HUES6 (cell line): ENCODE results near the gene SLC24A5.

Experiments
- H3K27ac ChIP-seq: 2 replicates; pipeline ENCODE4 v1.7.0; 2013; ENCODE audit warnings: low read depth, mild to moderate bottlenecking, low read length, inconsistent platforms
- H3K27me3 ChIP-seq: 2 replicates; pipeline ENCODE4 v1.6.1; 2013; ENCODE audit warnings: low read length; ENCODE audit not compliant: control insufficient read depth, insufficient read depth
- H3K36me3 ChIP-seq: 2 replicates; pipeline ENCODE4 v1.6.1; 2013; ENCODE audit warnings: low read length; ENCODE audit not compliant: control insufficient read depth, insufficient read depth
- H3K4me1 ChIP-seq: 2 replicates; pipeline ENCODE4 v1.6.1; 2013; ENCODE audit warnings: low read length; ENCODE audit not compliant: control insufficient read depth, insufficient read depth
- H3K4me3 ChIP-seq: 2 replicates; pipeline ENCODE4 v1.5.1; 2013; ENCODE audit warnings: low read depth, low read length
- H3K9ac ChIP-seq: one replicate; pipeline ENCODE4 v1.6.1; 2013; ENCODE audit warnings: mild to moderate bottlenecking, low read length
- H3K9me3 ChIP-seq: 2 replicates; pipeline ENCODE4 v1.6.1; 2013; ENCODE audit warnings: low read depth, low read length; ENCODE audit not compliant: control insufficient read depth, insufficient read depth

Gene SLC24A5

DNA sequence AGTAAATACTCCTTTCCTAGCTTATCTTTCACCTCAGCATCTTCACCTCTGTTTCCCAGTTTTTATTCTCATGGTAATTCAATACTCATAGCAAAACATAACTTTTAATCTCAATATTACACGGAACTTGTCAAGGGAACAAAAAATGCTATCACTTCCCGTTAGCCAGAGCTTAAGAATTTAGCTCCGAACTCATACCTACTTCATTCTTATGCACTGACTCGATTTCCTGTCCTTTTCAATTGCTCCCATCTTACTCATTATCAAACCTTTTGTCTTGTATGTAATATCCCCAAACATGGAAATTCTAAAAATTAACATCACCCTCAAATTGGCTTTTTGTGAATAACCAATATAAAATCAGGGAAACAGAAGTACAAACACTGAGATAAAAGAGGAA is 29.1 kb downstream of the SLC24A5 start:
- Histone ChIP-seq H3K4me1 (peaks cover 19% of the 10 kb centered on the region), H3K9ac (no peak overlapping the region), H3K27me3 (no peaks in the 10 kb centered on the region), H3K27ac (peak overlapping the region; percentile 44; the same call in 1 of the 2 replicates), H3K4me3 (no peak overlapping the region), H3K9me3 (no peaks in the 10 kb centered on the region), H3K36me3 (peaks cover 75% of the 10 kb centered on the region)

- Histone ChIP-seq H3K9ac (no peak overlapping the region), H3K36me3 (peaks cover 60% of the 10 kb centered on the region), H3K4me3 (no peak overlapping the region), H3K4me1 (peaks cover 19% of the 10 kb centered on the region), H3K27me3 (no peaks in the 10 kb centered on the region), H3K9me3 (no peaks in the 10 kb centered on the region), H3K27ac (no peak overlapping the region)
These were observed 32.7 kb downstream of the SLC24A5 start for GRCh38 chr15:48153526-48153925.

GRCh38 chr15:48168616-48169015 is 47.8 kb downstream of the SLC24A5 start:
- Histone ChIP-seq H3K9ac (no peak overlapping the region), H3K27me3 (no peaks in the 10 kb centered on the region), H3K4me1 (peaks cover 10% of the 10 kb centered on the region; the same call in 1 of the 2 replicates), H3K36me3 (peaks cover 46% of the 10 kb centered on the region), H3K4me3 (no peak overlapping the region), H3K9me3 (no peaks in the 10 kb centered on the region), H3K27ac (no peak overlapping the region)

- H3K27me3 ChIP-seq, result no peaks in the 10 kb centered on the region
- no peak overlapping the region for H3K27ac ChIP-seq
- no peak overlapping the region for H3K4me3 ChIP-seq
- no peaks in the 10 kb centered on the region for H3K9me3 ChIP-seq
- H3K9ac ChIP-seq, result no peak overlapping the region
- H3K4me1 ChIP-seq, result peaks cover 13% of the 10 kb centered on the region; the same call in 1 of the 2 replicates
- peaks cover 32% of the 10 kb centered on the region for H3K36me3 ChIP-seq
These were observed 50.2 kb downstream of the SLC24A5 start for GRCh38 chr15:48170981-48171380.

GRCh38 chr15:48175126-48175525 is 54.3 kb downstream of the SLC24A5 start:
- Histone ChIP-seq H3K4me1 (peaks cover 24% of the 10 kb centered on the region), H3K9ac (no peak overlapping the region), H3K27me3 (no peaks in the 10 kb centered on the region), H3K9me3 (no peaks in the 10 kb centered on the region), H3K36me3 (peaks cover 8% of the 10 kb centered on the region; the same call in 1 of the 2 replicates), H3K4me3 (no peak overlapping the region), H3K27ac (no peak overlapping the region)

- Histone ChIP-seq H3K9me3 (no peaks in the 10 kb centered on the region), H3K27ac (no peak overlapping the region), H3K4me1 (peaks cover 20% of the 10 kb centered on the region), H3K4me3 (no peak overlapping the region), H3K9ac (no peak overlapping the region), H3K27me3 (no peaks in the 10 kb centered on the region), H3K36me3 (peaks cover 8% of the 10 kb centered on the region; the same call in 1 of the 2 replicates)
These were observed 55.3 kb downstream of the SLC24A5 start for GRCh38 chr15:48176112-48176511.

- no peak overlapping the region for H3K27ac ChIP-seq
- peak overlapping the region; percentile 93 for H3K9ac ChIP-seq
- H3K4me3 ChIP-seq, result peak overlapping the region; percentile 70
- H3K27me3 ChIP-seq, result no peaks in the 10 kb centered on the region
- peaks cover 14% of the 10 kb centered on the region for H3K4me1 ChIP-seq
- no peaks in the 10 kb centered on the region for H3K9me3 ChIP-seq
- H3K36me3 ChIP-seq, result peaks cover 8% of the 10 kb centered on the region; the same call in 1 of the 2 replicates
These were observed 56.2 kb downstream of the SLC24A5 start for GRCh38 chr15:48176957-48177356.

GRCh38 chr15:48177383-48177765 is 56.6 kb downstream of the SLC24A5 start:
- Histone ChIP-seq H3K9ac (peak overlapping the region; percentile 93), H3K4me1 (peaks cover 14% of the 10 kb centered on the region), H3K9me3 (no peaks in the 10 kb centered on the region), H3K4me3 (peak overlapping the region; percentile 70), H3K36me3 (peaks cover 8% of the 10 kb centered on the region; the same call in 1 of the 2 replicates), H3K27me3 (no peaks in the 10 kb centered on the region), H3K27ac (peak overlapping the region; percentile 97)

DNA sequence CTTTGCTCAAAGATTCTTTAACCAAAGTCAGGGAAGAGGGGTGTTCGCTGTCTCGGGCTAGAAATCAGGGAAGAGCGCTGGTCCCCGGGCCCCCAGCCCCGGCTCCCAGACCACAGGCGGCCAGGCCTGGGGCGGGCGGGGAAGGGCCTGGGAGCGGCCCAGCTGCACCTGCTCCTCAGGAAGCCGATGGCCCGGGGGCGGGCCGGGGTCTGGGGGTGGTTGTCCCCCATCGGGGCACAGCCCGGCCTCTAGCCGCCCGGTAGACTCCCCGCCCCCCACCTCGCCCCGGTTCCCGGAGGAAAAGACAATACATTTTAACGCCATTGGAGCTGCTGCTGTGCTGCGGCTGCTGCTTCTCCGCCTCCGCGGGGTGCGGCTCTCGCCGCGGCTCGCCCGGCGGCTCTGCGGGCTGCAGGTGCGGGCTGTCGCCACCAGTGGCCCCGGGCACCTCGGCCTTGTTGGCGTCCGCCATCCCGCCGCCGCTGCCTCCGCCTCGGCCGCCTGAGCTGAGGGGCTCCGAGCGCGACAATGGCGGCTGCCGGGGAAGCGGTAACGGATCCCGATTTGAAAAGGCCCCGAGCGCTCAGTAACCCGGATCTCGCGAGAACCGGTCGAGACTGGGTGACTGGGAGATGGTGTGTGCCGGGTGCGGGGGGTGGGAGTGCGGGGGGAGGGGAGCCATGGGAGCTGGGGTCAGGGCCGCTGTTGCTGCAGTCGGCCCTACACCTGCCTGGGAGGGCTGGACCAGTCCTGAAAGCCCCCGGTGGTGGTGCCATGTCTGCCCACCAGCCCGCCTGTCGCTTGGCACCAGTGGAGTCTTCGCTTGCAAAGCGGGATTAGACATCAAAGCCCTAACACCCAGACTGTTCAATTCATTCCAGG is 57.2 kb downstream of the SLC24A5 start, which contains the start of gene MYEF2:
Gene MYEF2 (minus strand): TSS at position 530 of the 882 bp plus-strand sequence. CDS start 58 bp downstream, at position 472.
- no peaks in the 10 kb centered on the region for H3K27me3 ChIP-seq
- no peaks in the 10 kb centered on the region for H3K9me3 ChIP-seq
- peaks cover 14% of the 10 kb centered on the region for H3K4me1 ChIP-seq
- peaks cover 8% of the 10 kb centered on the region; the same call in 1 of the 2 replicates for H3K36me3 ChIP-seq
- H3K4me3 ChIP-seq, result peak within 1 kb of the TSS; percentile 70
- peak within 1 kb of the TSS; percentile 97 for H3K27ac ChIP-seq
- H3K9ac ChIP-seq, result peak within 1 kb of the TSS; percentile 93

DNA sequence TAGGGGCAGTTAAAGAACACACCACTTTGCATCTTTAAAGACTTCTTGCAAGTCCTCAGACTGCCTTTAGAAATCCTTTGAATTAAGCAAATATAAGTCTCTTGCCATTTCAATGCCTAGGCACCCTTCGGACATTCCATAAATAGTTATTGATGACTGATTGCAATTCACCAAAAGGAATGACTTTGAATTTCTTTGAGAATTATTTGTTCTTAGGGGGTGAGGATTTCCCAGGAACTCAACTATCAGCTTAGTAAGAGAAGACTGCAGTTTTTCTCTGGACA is 57.8 kb downstream of the SLC24A5 start:
- Histone ChIP-seq H3K4me1 (peaks cover 14% of the 10 kb centered on the region), H3K36me3 (peaks cover 8% of the 10 kb centered on the region; the same call in 1 of the 2 replicates), H3K9me3 (no peaks in the 10 kb centered on the region), H3K27me3 (no peaks in the 10 kb centered on the region), H3K27ac (peak overlapping the region; percentile 97), H3K4me3 (peak overlapping the region; percentile 70), H3K9ac (peak overlapping the region; percentile 93)

GRCh38 chr15:48182749-48183148 is 62.0 kb downstream of the SLC24A5 start:
- H3K36me3 ChIP-seq, result no peaks in the 10 kb centered on the region
- H3K9ac ChIP-seq, result no peak overlapping the region
- no peaks in the 10 kb centered on the region for H3K9me3 ChIP-seq
- no peak overlapping the region for H3K27ac ChIP-seq
- 0 out of 2 replicates have a peak, but pooled peaks cover 7% of the 10 kb centered on the region for H3K4me1 ChIP-seq
- H3K4me3 ChIP-seq, result no peak overlapping the region
- H3K27me3 ChIP-seq, result no peaks in the 10 kb centered on the region
